GM23338 (cell line): ENCODE data around the gene TRHDE.

ENCODE experiments used
- EZH2 ChIP-seq: fragments of 200-600 bp; sonication (generic); IDR thresholded peaks from one replicate; pipeline ENCODE4 v1.8.0; 2017; ENCODE audit warnings: antibody characterized with exemption, mild to moderate bottlenecking, low read depth; ENCODE audit not compliant: unreplicated experiment
- EZH2phosphoT487 ChIP-seq: fragments of 200-600 bp; sonication (generic); IDR thresholded peaks from one replicate; pipeline ENCODE4 v1.8.1; 2018; ENCODE audit warnings: antibody characterized with exemption; ENCODE audit not compliant: unreplicated experiment
- JUNB ChIP-seq: IDR thresholded peaks from one replicate; pipeline ENCODE4 v1.6.1; 2016; ENCODE audit warnings: antibody characterized with exemption; ENCODE audit not compliant: unreplicated experiment
- NANOG ChIP-seq: IDR thresholded peaks from 2 replicates; pipeline ENCODE4 v1.6.1; 2016; ENCODE audit warnings: antibody characterized with exemption, borderline replicate concordance
- POLR2AphosphoS5 ChIP-seq: IDR thresholded peaks from 2 replicates; pipeline ENCODE4 v1.6.1; 2016; ENCODE audit warnings: antibody characterized with exemption, low read depth
- REST ChIP-seq: IDR thresholded peaks from one replicate; pipeline ENCODE4 v1.6.1; 2018; ENCODE audit warnings: antibody characterized with exemption; ENCODE audit not compliant: unreplicated experiment
- ZNF114 ChIP-seq: fragments of 250-450 bp; sonication (Bioruptor Pico); IDR thresholded peaks from 2 replicates; pipeline ENCODE4 v1.5.0; 2020; ENCODE audit warnings: mild to moderate bottlenecking, moderate library complexity
- TF ChIP-seq, protein P1 (sequence below), 2 experiments: fragments of 200-600 bp in 1 of 2; sonication (generic) in 1 of 2; conservative IDR thresholded peaks; 2 replicates each; pipeline versions ENCODE4 v1.5.1 to v1.6.1; 2016 to 2017; ENCODE audit warnings: antibody characterized with exemption in 2 of 2, low read depth in 2 of 2, mild to moderate bottlenecking in 2 of 2, moderate library complexity in 1 of 2

DNA sequence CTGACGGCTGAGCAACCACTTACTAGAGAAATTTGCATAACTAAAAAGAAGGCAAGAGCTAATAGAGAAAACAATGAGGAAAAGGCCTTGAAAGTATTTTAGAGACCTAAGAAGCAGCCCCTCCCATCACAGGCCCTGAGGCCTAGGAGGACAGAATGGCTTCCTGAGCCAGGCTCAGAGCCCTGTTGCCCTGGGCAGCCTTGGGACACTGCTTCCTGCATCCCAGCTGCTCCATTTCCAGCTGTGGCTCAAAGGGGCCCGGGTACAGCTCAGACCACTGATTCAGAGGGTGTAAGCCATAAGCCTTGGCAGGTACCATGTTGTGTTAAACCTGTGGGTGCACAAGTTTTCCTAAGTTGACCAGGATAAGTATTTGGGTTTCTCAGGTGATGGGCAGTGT, 181.4 kb downstream of the TRHDE start:
- TF ChIP-seq, protein P1, sequence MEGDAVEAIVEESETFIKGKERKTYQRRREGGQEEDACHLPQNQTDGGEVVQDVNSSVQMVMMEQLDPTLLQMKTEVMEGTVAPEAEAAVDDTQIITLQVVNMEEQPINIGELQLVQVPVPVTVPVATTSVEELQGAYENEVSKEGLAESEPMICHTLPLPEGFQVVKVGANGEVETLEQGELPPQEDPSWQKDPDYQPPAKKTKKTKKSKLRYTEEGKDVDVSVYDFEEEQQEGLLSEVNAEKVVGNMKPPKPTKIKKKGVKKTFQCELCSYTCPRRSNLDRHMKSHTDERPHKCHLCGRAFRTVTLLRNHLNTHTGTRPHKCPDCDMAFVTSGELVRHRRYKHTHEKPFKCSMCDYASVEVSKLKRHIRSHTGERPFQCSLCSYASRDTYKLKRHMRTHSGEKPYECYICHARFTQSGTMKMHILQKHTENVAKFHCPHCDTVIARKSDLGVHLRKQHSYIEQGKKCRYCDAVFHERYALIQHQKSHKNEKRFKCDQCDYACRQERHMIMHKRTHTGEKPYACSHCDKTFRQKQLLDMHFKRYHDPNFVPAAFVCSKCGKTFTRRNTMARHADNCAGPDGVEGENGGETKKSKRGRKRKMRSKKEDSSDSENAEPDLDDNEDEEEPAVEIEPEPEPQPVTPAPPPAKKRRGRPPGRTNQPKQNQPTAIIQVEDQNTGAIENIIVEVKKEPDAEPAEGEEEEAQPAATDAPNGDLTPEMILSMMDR (conservative IDR thresholded peaks at IDR 0.05; ENCODE audit: low read depth in 2 of 2) = no peak
- TF ChIP-seq POLR2AphosphoS5 = no peak
- TF ChIP-seq ZNF114 = no peak
- no peak for TF ChIP-seq REST
- TF ChIP-seq EZH2 = no peak
- no peak for TF ChIP-seq EZH2phosphoT487
- TF ChIP-seq JUNB = no peak
- no peak for TF ChIP-seq NANOG
